Activated CD8-positive, alpha-beta memory T cell treated with anti-CD3 and anti-CD28 coated beads, Interleukin-2, amount 50 U/mL, for 4 hours (primary cell): ENCODE results near the gene RGL2.
A peak's percentile ranks its signal among the peaks of the same experiment; 100 is the strongest.
"Not testable (repeated sequence)": the region's sequence is repeated elsewhere in the genome, so short reads cannot be mapped to it uniquely, and the experiment has no call there.

Source experiments
- DNase-seq: peaks from one replicate; pipeline ENCODE4 v3.0.0-alpha.2; 2020

Gene RGL2

GRCh38 chr6:33289784-33290315 lies 8.9 kb downstream of the RGL2 start:
- DNase-seq: no peak

DNA sequence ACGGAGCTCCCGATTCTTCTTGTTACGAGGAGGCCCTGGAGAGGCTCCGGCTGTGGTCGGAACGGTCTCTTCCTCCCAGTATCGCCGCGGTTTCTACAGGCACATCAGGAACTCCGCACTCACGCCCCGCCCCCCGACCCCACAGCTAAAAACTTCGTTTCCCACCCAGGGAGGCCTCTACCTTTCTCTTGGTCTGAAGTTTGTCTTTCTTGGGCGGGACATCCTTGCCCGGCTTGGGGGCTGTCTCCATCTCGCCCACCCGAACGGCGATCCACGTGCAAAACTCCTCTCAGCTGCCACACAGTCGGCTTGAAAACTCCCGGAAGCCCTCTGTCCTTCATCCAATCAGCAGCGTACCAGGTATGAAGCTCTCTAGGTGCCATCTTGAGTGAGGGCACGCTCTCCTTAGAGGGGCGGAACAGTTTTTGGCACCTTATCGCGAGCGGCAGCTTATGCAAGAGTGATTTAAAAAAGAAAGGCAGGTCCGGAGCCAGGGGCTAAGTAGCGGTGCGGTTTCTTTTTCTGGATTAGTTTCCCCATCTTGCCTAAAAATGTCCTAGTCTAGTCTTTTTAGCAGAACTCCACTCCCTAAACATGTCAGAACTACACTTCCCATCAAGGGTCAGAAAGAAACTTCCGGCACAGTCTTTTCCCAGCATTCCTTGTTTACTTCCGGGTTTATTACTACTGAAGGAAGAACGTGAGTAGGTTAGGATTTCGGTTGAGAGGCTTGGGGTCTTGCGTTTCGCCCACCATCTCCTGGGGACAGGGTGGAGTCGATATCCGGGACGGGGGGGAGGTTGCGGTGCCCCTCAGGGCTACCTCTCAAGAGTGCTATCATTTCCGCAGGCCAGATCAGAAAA lies 9.6 kb downstream of the RGL2 start, which contains the start of the genes PFDN6 and WDR46:
Gene PFDN6, plus strand, starts transcription at position 681 of the 863 bp plus-strand sequence. CDS start 256 bp downstream, outside the sequence.
Gene WDR46, minus strand, starts transcription at position 319 of the 863 bp plus-strand sequence. Its CDS starts 69 bp downstream, at position 250.
- DNase-seq: peak; percentile 75

DNA sequence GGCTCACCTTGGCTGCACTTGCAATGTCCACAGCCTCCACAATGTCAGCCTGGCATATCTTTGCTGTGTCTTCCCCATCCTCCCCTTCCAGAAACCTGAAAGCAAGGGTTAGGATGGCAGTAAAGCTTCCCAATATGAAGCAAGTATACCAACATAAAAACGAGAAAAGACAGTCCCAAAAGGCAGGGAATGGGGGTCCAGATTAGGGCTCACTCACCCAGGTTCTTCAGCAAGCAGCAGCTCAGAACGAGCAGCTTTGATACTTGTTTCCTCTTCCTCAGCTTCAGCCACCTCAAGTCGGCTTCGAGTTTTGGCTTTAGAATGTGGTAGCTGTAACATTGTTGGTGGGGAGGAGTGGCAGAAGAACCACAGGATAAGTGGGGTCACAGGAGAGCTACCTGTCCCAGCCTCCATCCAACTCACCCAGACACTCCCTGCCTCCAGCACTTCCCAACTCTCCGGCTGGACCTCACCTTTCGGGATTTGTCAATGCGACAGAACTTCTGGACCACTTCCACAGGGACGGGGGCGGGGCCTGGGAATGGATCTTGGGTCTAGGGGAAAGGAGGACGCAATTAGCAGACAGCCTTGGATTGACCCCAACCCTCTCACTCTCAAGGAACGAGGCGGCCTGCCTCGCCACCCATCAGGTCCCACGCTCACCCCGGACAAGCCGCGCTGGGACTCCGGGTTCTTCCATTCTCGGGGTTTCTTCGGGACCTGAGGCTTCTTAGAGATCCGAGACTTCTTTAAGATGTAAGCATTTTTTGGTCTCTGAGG lies 10.4 kb downstream of the RGL2 start:
- DNase-seq: no peak

DNA sequence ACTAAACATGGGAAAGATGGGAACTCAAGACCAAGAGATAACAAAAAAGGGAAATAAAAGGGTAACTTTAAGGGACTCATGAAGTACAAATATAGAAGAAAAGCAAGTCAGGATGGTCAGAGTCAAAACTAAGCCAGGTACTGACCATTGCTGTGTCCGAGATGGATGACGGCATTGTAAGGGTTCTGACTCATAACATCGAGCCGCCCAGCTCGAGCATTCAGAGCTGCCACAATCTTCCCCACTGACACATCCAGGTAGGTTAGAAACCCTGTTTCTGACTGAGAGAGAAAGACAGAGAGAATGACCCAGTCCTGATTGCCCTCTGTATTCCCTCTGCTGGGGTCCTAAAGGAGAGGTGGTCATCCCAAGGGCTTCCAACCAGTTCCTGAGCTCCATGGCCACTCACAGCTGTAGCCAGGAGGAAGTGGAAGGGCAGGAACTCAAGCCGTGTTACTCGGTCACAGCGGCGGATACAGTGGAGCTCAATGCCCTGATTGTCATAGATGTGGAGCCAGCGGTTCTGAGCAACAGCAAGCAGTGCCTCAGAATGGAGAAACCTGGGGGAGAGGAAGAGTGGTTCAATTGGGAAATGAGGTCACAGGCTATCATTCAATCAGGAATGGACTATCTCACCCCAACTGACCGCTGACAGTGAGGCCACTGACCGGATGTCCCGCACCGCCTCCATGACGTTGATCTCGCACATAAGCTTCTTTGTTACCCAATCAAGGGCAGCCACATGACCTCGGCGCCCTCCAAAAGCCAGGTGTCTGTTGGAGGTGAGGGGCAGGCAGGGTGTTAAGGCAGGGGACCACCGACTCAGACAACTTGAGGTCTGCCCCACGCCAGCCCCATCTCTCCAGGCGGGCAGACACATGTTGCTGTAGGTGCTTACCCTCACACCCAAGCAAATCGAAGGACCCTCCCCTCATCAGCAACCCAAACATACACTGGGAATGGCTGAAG lies 11.5 kb downstream of the RGL2 start:
- DNase-seq: no peak

DNA sequence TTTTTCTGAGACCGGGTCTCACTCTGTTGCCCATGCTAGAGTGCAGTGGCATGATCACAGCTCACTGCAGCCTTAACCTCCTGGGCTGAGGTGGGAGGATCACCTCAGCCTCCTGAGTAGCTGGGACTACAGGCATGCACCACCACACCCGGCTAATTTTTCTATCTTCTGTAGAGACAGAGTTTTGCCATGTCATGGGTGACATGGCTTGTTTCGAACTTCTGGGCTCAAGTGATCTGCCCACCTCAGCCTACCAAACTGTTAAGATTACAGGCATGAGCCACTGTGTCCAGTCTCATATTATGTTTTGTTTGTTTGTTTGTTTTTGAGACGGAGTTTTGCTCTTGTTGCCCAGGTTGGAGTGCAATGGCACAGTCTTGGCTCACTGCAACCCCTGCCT lies 13.5 kb downstream of the RGL2 start:
- DNase-seq: not testable (repeated sequence)

GRCh38 chr6:33280539-33280938 lies 18.2 kb downstream of the RGL2 start:
- no peak for DNase-seq

DNA sequence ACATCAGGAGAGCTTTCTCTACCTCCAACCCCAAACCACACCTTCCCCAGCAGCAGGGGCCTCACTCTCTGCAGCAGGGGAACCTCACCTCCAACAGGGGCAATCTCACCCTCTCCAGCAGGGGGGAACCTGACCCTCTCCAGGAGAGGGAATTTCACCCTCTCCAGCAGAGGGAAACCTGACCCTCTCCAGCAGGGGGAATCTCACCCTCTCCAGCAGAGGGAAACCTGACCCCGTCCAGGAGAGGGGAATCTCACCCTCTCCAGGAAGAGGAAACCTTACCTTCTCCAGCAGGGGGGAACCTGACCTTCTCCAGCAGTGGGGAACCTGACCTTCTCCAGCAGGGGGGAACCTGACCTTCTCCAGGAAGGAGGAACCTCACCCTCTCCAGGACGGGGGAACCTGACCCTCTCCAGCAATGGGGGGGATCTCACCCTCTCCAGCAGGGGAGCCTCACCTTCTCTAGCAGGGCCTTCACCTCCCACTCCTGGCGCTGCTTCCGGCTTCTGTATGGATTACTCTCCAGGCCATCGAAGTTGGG lies 18.7 kb downstream of the RGL2 start:
- DNase-seq: no peak

- no peak for DNase-seq
Observed at GRCh38 chr6:33279257-33279695, 19.5 kb downstream of the RGL2 start.

DNA sequence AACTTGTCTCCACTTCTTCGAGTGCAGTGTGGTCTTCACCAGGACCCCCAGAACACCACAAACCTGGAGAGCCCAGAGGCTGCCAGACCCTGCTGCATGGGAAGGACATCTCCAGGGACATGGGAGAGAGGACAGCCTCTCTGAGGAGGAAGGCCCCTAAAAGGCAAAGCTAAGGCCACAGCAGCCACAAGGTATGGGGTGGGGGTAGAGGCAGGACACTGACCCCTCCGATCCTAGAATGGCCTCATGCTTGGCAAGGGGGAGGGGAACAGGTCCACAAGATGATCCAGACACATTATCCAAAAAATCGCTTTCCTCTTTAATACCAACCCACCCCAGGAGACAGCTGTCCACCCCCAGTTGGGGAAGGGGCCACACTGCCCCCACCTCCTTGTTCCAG lies 19.9 kb downstream of the RGL2 start:
- DNase-seq: no peak

- no peak for DNase-seq
Observed at GRCh38 chr6:33278392-33278741, 20.4 kb downstream of the RGL2 start.

DNA sequence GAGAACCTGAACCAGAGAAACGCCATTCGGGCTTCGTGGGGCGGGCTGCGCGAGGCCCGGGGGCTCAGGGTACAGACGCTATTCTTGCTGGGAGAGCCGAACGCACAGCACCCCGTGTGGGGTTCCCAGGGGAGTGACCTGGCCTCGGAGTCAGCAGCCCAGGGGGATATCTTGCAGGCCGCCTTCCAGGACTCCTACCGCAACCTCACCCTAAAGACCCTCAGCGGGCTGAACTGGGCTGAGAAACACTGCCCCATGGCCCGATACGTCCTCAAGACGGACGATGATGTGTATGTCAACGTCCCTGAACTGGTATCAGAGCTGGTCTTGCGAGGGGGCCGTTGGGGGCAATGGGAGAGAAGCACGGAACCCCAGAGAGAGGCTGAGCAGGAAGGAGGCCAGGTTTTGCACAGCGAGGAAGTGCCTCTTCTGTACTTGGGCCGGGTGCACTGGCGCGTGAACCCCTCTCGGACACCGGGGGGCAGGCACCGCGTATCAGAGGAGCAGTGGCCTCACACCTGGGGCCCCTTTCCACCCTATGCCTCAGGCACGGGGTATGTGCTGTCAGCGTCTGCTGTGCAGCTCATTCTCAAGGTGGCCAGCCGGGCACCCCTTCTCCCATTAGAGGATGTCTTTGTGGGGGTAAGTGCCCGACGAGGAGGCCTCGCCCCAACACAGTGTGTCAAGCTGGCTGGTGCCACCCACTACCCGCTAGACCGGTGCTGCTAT lies 20.9 kb downstream of the RGL2 start:
- DNase-seq: no peak

GRCh38 chr6:33276864-33277662 lies 21.7 kb downstream of the RGL2 start, which contains the start of gene B3GALT4:
Gene B3GALT4 (plus strand): TSS chr6:33277123. CDS start chr6:33277420, 297 bp downstream.
- DNase-seq: peak; percentile 67

DNA sequence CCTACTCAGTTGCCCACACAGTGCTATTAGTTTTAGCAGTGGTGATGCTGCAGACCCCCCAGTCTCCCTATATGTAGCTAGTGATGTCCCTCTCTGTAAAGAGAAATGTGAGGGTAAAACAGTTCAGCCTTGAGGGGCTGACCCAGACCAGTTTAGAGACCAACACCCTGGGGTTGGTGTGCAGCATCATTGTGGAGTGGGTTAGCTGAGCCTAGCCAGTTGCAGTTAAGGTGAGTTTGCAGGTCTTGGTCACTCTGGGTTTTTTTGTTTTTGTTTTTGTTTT lies 22.2 kb downstream of the RGL2 start:
- DNase-seq: no peak

DNA sequence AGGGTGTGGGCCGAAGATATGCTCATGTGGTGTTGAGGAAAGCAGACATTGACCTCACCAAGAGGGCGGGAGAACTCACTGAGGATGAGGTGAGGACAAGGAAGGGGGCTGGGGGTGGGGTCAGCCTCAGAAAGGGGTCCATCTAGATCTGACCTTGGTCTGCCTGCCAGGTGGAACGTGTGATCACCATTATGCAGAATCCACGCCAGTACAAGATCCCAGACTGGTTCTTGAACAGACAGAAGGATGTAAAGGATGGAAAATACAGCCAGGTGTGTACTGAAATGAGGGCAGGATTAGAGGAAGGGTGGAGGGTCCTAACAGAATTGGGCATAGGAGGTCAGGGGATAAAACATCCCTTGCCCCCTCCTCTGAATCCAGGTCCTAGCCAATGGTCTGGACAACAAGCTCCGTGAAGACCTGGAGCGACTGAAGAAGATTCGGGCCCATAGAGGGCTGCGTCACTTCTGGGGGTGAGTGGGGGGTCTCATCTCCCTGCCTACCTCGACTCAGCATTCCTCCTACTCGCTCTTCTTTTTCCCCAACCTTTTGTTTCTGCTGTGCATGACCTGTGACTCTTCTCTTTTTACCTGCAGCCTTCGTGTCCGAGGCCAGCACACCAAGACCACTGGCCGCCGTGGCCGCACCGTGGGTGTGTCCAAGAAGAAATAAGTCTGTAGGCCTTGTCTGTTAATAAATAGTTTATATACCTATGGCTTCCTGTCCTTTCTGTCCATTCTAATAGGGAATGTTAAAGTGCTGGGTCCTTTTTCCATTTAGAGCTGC lies 22.8 kb downstream of the RGL2 start:
- DNase-seq: not testable (repeated sequence)

DNA sequence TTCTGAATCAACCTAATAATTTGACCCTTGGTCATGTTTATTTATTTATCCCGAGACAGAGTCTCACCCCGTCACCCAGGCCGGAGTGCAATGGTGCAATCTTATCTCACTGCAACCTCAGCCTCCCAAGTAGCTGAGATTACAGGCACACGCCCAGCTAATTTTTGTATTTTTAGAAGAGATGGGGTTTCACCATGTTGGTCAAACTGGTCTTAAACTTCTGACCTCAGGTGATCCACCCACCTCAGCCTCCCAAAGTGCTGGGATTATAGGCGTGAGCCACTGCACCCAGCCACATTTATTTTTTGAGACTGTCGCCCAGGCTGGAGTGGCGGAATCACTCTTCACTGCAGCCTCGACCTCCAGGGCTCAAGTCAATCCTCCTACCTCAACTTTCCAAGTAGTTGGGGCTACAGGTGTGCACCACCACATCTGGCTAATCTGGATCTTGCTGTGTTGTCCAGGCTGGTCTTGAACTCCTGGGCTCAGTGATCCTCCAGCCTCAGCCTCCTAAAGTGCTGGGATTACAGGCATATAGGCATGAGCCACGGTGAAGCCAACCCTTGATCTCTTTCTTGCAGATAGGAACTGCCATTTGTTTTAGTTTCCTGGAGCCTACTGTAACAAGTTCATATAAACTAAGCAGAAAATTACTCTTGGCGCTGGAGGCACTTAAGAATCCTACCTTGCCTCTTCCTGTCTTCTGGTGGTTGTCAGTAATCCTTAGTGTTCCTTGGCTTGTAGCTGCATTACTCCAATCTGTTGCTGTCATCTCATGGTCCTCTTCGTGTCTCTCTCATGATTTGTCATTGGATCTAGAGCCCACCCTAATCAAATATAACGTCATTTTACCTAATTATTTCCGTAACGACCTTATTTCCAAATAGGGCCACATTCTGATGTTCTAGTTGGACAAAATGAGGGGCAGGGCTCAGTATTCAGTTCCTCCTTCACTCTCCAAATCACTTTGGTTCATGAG lies 24.5 kb downstream of the RGL2 start:
- DNase-seq: no peak

DNA sequence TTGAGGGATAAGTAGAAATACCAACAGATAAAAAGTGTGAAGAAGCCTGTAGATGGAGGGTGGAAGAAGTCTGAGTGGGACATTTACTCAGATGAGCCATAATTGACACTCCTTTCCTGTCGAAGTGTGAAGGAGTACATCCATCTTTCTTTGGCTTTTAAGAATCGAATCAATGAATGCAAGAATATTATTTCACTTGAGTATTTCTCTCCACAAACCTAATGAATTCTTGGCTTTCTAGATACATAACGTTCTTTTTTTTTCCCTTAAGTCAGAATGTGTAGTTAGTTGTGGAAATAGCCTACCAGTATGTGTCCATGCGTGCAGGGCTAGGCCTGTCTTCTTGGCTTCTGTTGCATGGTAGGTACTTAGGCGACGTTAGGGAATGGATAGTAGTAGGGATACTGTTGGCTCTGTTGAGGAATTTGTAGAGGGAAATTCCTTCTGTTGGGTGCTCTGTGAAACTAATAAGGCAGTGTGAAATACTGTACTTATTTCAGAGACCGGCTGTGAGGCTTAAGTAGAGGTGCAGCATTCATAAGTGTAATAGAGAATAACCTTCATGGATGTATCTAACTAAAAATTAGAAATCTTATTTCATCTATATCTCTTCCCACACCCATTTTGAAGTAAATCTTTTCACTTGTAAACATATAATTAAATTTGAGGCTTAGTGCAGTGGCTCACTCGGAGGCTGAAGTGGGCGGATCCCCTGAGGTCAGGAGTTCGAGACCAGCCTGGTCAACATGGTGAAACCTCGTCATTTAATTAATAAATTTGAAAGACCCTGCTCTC lies 25.4 kb downstream of the RGL2 start:
- no peak for DNase-seq

DNA sequence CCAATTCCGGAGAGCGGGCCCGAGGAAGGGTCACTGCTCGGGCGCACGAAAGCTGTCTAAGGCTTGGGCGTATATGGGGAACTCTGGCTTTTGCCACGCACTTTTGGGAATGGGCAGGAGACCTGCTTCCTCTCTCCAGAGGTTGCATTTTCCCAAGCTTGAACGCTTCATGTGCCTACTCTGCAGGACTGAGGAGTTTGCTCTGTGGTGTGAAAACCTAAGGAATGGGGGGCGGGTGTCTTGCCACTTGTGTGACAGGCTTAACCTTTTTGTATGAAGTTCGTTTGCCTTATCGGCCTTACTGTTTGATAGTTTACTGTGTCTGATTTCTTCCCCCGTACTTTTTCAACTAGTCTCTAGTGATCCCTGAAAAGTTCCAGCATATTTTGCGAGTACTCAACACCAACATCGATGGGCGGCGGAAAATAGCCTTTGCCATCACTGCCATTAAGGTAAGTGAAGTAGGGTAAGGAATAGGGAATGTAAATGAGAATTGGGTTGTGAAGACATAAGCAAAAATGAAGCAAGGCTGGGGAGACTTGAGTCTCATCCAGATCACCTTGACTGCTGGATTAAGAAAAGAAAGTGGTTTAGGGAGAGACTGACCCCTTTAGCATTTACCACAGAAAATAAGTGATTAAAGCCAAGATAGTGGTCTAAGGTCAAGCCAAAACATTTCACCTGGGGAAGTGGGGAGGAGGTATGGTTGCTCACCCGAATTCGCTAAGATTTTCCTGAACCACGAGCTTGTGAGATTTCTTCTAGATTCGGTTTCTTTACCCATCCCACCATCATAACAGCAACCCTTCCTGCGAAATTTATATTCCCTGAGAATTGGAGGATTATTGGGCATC lies 26.2 kb downstream of the RGL2 start:
- DNase-seq: no peak
